ENCODE results near the gene GPATCH2. TPM values are rescaled to one million over a fixed set of nuclear protein-coding genes. Genes with fewer than 3 reads are reported as not detected.
"Not testable (repeated sequence)": the region's sequence is repeated elsewhere in the genome, so short reads cannot be mapped to it uniquely, and the experiment has no call there.

Gene GPATCH2
- polyA plus RNA-seq, 1 of the 3 experiments (the other 2 are of a cell fraction), result 4.2 TPM

- POLR2A ChIA-PET, result no interaction called here
- H3F3A ChIP-seq (replicated peaks; ENCODE audit: insufficient read depth), result peaks cover 12% of the 10 kb centered on the region
- peaks cover 4% of the 10 kb centered on the region for H3K79me2 ChIP-seq (ENCODE audit: insufficient read depth)
- CTCF ChIA-PET, result no interaction called here
- WGBS (ENCODE audit: low lambda C conversion rate), result 93% methylated on average over 3 of the region's 4 CpGs
- H3K9ac ChIP-seq, result no peak overlapping the region
- no peak overlapping the region for H3K4me3 ChIP-seq (ENCODE audit: low read depth in 2 of 2, low read length in 1 of 2)
- peaks cover 7% of the 10 kb centered on the region; the same call in 1 of the 2 replicates for H3K9me3 ChIP-seq
- no peak for DNase-seq
- H3K4me1 ChIP-seq (ENCODE audit: control insufficient read depth in 1 of 2, insufficient read depth in 2 of 2, low read depth in 1 of 2, low read length in 1 of 2), result peaks cover 0 to 11% of the 10 kb centered on the region in 2 experiments; a peak in 3 of 4 replicates
- H3K36me3 ChIP-seq (replicated peaks in 1 of 2; ENCODE audit: control insufficient read depth in 1 of 2, insufficient read depth in 2 of 2, low read length in 1 of 2), result peaks cover 0 to 4% of the 10 kb centered on the region in 2 experiments
- 0 out of 4 replicates have a peak overlapping the region, but pooled peaks of 1 of the 2 experiments have one; percentile 23 for H3K27ac ChIP-seq (ENCODE audit: low read depth in 2 of 2, low read length in 1 of 2)
- no peaks in the 10 kb centered on the region for H3K9me2 ChIP-seq
- H3K27me3 ChIP-seq (ENCODE audit: insufficient read depth), result no peaks in the 10 kb centered on the region
- no peak overlapping the region for H3K4me2 ChIP-seq
- no peak overlapping the region for H2AFZ ChIP-seq (ENCODE audit: low read depth)
- H4K20me1 ChIP-seq (ENCODE audit: insufficient read depth), result no peaks in the 10 kb centered on the region
- TF ChIP-seq IRF3 (IDR thresholded peaks at IDR 0.05; ENCODE audit: low read depth, low read length) (no peak), TCF12 (IDR thresholded peaks at IDR 0.05) (no peak), FOSL2 (IDR thresholded peaks at IDR 0.05; ENCODE audit: borderline replicate concordance, low read depth) (no peak), USF2 (IDR thresholded peaks at IDR 0.05; ENCODE audit: borderline replicate concordance, low read depth, low read length) (no peak), GATA2 (CRISPR knock-in tag; IDR thresholded peaks at IDR 0.05) (no peak), TEAD4 (IDR thresholded peaks at IDR 0.05; ENCODE audit: borderline replicate concordance, insufficient read depth) (no peak), ELF1 (IDR thresholded peaks at IDR 0.05) (no peak), SIN3A (IDR thresholded peaks at IDR 0.05; ENCODE audit: borderline replicate concordance, low read depth, low read length) (no peak), GABPA (IDR thresholded peaks at IDR 0.05; ENCODE audit: low read depth) (no peak), CHD2 (IDR thresholded peaks at IDR 0.05; ENCODE audit: low read length, partially characterized antibody) (no peak), NFIC (IDR thresholded peaks at IDR 0.05; ENCODE audit: borderline replicate concordance) (no peak), RFX5 (IDR thresholded peaks at IDR 0.05; ENCODE audit: low read length) (no peak)
Measured at GRCh38 chr1:217524787-217525520, 105.9 kb downstream of the GPATCH2 start.

GRCh38 chr1:217523921-217524320 is 107.0 kb downstream of the GPATCH2 start:
- Histone ChIP-seq H3F3A (replicated peaks; ENCODE audit: insufficient read depth) (peaks cover 12% of the 10 kb centered on the region), H3K4me1 (ENCODE audit: control insufficient read depth in 1 of 2, insufficient read depth in 2 of 2, low read depth in 1 of 2, low read length in 1 of 2) (peaks cover 0 to 11% of the 10 kb centered on the region in 2 experiments; a peak in 3 of 4 replicates)
- WGBS (ENCODE audit: low lambda C conversion rate), result no CpG with 5 or more reads among the region's 28 CpGs
- H3K79me2 ChIP-seq (ENCODE audit: insufficient read depth); POLR2A ChIA-PET; H3K4me3 ChIP-seq (ENCODE audit: low read depth in 2 of 2, low read length in 1 of 2); H3K9me2 ChIP-seq; H3K36me3 ChIP-seq (replicated peaks in 1 of 2; ENCODE audit: control insufficient read depth in 1 of 2, insufficient read depth in 2 of 2, low read length in 1 of 2); H2AFZ ChIP-seq (ENCODE audit: low read depth); H3K27ac ChIP-seq (ENCODE audit: low read depth in 2 of 2, low read length in 1 of 2); H4K20me1 ChIP-seq (ENCODE audit: insufficient read depth); H3K4me2 ChIP-seq; DNase-seq; CTCF ChIA-PET; H3K27me3 ChIP-seq (ENCODE audit: insufficient read depth); H3K9me3 ChIP-seq; H3K9ac ChIP-seq: not testable (repeated sequence)
